ENCODE measurements around the gene FAM118A.
A peak's percentile ranks its signal among the peaks of the same experiment; 100 is the strongest.
"Not testable (repeated sequence)": the region's sequence is repeated elsewhere in the genome, so short reads cannot be mapped to it uniquely, and the experiment has no call there.

The FAM118A gene

GRCh38 chr22:45309422-45310227 lies at the start of gene FAM118A:
Gene FAM118A (plus strand): TSS chr22:45309934. CDS start chr22:45322380, 12,446 bp downstream.
- peak; percentile 93 for DNase-seq (ENCODE audit: low spot score)

- DNase-seq (ENCODE audit: low spot score): not testable (repeated sequence)
These were observed 49.4 kb upstream of the FAM118A start for GRCh38 chr22:45260395-45260759.

- DNase-seq (ENCODE audit: low spot score): no peak
These were observed 48.2 kb upstream of the FAM118A start for GRCh38 chr22:45261407-45262088.

- no peak for DNase-seq (ENCODE audit: low spot score)
These were observed 47.4 kb upstream of the FAM118A start for GRCh38 chr22:45262195-45262930.

GRCh38 chr22:45262931-45263462 lies 46.7 kb upstream of the FAM118A start:
- DNase-seq (ENCODE audit: low spot score): no peak

GRCh38 chr22:45263463-45264269 lies 46.1 kb upstream of the FAM118A start:
- DNase-seq (ENCODE audit: low spot score): peak; percentile 54

GRCh38 chr22:45265535-45265934 lies 44.2 kb upstream of the FAM118A start:
- no peak for DNase-seq (ENCODE audit: low spot score)

- peak; percentile 69 for DNase-seq (ENCODE audit: low spot score)
These were observed 41.4 kb upstream of the FAM118A start for GRCh38 chr22:45268167-45268957.

- DNase-seq (ENCODE audit: low spot score): peak; percentile 65
These were observed 40.5 kb upstream of the FAM118A start for GRCh38 chr22:45268958-45269844.

- no peak for DNase-seq (ENCODE audit: low spot score)
These were observed 39.4 kb upstream of the FAM118A start for GRCh38 chr22:45270095-45271020.

GRCh38 chr22:45271667-45272201 lies 38.0 kb upstream of the FAM118A start:
- DNase-seq (ENCODE audit: low spot score): no peak

GRCh38 chr22:45272498-45272897 lies 37.2 kb upstream of the FAM118A start:
- DNase-seq (ENCODE audit: low spot score): no peak

GRCh38 chr22:45273452-45274075 lies 36.2 kb upstream of the FAM118A start:
- no peak for DNase-seq (ENCODE audit: low spot score)

- DNase-seq (ENCODE audit: low spot score): no peak
These were observed 33.1 kb upstream of the FAM118A start for GRCh38 chr22:45276507-45277105.

- DNase-seq (ENCODE audit: low spot score): not testable (repeated sequence)
These were observed 32.0 kb upstream of the FAM118A start for GRCh38 chr22:45277720-45278119.

GRCh38 chr22:45278125-45278524 lies 31.6 kb upstream of the FAM118A start:
- no peak for DNase-seq (ENCODE audit: low spot score)

GRCh38 chr22:45280587-45280980 lies 29.1 kb upstream of the FAM118A start:
- no peak for DNase-seq (ENCODE audit: low spot score)
